HEK293T (cell line): Measurements from ENCODE around the gene NRM.

Source experiments
- ARNT ChIP-seq: fragments of 450-650 bp; IDR thresholded peaks from 2 replicates; pipeline ENCODE4 v1.6.1; 2017; ENCODE audit warnings: mild to moderate bottlenecking
- BHLHE40 ChIP-seq: fragments of 450-650 bp; IDR thresholded peaks from 2 replicates; pipeline ENCODE4 v1.6.1; 2016; ENCODE audit warnings: mild to moderate bottlenecking, moderate library complexity, borderline replicate concordance
- CTBP1 ChIP-seq: fragments of 450-650 bp; IDR thresholded peaks from 2 replicates; pipeline ENCODE4 v1.6.1; 2016; ENCODE audit warnings: borderline replicate concordance
- ELF4 ChIP-seq: fragments of 450-650 bp; IDR thresholded peaks from 2 replicates; pipeline ENCODE4 v1.6.1; 2017; ENCODE audit warnings: antibody characterized with exemption
- FOXA1 ChIP-seq: fragments of 450-650 bp; IDR thresholded peaks from 2 replicates; pipeline ENCODE4 v1.6.1; 2016; ENCODE audit warnings: mild to moderate bottlenecking
- FOXM1 ChIP-seq: fragments of 450-650 bp; IDR thresholded peaks from 2 replicates; pipeline ENCODE4 v1.6.1; 2017; ENCODE audit warnings: mild to moderate bottlenecking, borderline replicate concordance
- L3MBTL2 ChIP-seq: fragments of 450-650 bp; conservative IDR thresholded peaks from 2 replicates; pipeline ENCODE4 v1.6.1; 2016; ENCODE audit warnings: mild to moderate bottlenecking
- LEF1 ChIP-seq: fragments of 450-650 bp; IDR thresholded peaks from 2 replicates; pipeline ENCODE4 v1.6.1; 2017; ENCODE audit warnings: mild to moderate bottlenecking, borderline replicate concordance
- NFRKB ChIP-seq: fragments of 450-650 bp; IDR thresholded peaks from 2 replicates; pipeline ENCODE4 v1.6.1; 2016; ENCODE audit warnings: mild to moderate bottlenecking, moderate library complexity
- SP1 ChIP-seq: fragments of 450-650 bp; IDR thresholded peaks from 2 replicates; pipeline ENCODE4 v1.6.1; 2017
- SUZ12 ChIP-seq: fragments of 450-650 bp; IDR thresholded peaks from 2 replicates; pipeline ENCODE4 v1.6.1; 2016; ENCODE audit warnings: mild to moderate bottlenecking
- TARDBP ChIP-seq: fragments of 450-650 bp; IDR thresholded peaks from 2 replicates; pipeline ENCODE4 v1.6.1; 2016
- ZNF384 ChIP-seq: fragments of 450-650 bp; IDR thresholded peaks from 2 replicates; pipeline ENCODE4 v1.6.1; 2016
- TF ChIP-seq, protein P1 (sequence below): fragments of 450-650 bp; IDR thresholded peaks from 2 replicates; pipeline ENCODE4 v1.6.1; 2016

DNA sequence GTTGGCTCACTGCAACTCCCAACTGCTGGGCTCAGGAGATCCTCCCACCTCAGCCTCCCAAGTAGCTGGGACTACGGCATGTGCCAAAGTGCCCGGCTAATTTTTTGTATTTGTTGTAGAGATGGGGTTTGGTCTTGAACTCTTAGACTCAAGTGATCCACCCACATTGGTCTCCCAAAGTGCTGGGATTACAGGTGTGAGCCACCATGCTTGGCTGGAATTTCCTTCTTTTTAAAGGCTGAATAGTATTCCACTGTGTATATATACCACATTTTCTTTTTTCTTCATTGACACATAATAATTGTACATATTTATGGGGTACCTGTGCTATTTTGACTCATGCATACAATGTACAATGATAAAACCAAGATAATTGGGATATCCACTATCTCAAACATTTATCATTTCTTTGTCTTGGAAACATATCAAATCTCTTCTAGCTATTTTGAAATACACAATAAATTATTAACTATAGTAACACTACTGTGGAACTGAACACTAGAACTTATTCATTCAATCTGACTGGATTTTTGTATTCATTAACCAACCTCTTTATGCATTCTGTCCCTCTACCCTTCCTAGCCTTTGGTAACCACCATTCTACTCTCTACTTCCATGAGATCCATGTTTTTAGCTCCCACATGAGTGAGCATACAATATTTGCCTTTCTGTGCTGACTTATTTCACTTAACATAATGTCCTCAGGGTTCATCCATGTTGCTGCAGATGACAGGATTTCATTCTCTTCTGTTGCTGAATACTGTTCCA is 18.5 kb upstream of the NRM start:
- TF ChIP-seq SUZ12 (no peak), FOXM1 (no peak), ZNF384 (no peak), SP1 (no peak), L3MBTL2 (no peak), BHLHE40 (no peak), LEF1 (no peak), TARDBP (no peak), FOXA1 (no peak), ELF4 (no peak), NFRKB (no peak), ARNT (no peak), CTBP1 (no peak)
- TF ChIP-seq, protein P1, sequence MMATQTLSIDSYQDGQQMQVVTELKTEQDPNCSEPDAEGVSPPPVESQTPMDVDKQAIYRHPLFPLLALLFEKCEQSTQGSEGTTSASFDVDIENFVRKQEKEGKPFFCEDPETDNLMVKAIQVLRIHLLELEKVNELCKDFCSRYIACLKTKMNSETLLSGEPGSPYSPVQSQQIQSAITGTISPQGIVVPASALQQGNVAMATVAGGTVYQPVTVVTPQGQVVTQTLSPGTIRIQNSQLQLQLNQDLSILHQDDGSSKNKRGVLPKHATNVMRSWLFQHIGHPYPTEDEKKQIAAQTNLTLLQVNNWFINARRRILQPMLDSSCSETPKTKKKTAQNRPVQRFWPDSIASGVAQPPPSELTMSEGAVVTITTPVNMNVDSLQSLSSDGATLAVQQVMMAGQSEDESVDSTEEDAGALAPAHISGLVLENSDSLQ: no peak
